ENCODE data around the gene BLVRB. TPM values are rescaled to one million over a fixed set of nuclear protein-coding genes. Genes with fewer than 3 reads are reported as not detected.
A peak's percentile ranks its signal among the peaks of the same experiment; 100 is the strongest.
"Not testable (repeated sequence)": the region's sequence is repeated elsewhere in the genome, so short reads cannot be mapped to it uniquely, and the experiment has no call there.

The BLVRB gene
- total RNA-seq, 2 experiments from 2014 or later = 4.3 to 5.2 TPM

DNA sequence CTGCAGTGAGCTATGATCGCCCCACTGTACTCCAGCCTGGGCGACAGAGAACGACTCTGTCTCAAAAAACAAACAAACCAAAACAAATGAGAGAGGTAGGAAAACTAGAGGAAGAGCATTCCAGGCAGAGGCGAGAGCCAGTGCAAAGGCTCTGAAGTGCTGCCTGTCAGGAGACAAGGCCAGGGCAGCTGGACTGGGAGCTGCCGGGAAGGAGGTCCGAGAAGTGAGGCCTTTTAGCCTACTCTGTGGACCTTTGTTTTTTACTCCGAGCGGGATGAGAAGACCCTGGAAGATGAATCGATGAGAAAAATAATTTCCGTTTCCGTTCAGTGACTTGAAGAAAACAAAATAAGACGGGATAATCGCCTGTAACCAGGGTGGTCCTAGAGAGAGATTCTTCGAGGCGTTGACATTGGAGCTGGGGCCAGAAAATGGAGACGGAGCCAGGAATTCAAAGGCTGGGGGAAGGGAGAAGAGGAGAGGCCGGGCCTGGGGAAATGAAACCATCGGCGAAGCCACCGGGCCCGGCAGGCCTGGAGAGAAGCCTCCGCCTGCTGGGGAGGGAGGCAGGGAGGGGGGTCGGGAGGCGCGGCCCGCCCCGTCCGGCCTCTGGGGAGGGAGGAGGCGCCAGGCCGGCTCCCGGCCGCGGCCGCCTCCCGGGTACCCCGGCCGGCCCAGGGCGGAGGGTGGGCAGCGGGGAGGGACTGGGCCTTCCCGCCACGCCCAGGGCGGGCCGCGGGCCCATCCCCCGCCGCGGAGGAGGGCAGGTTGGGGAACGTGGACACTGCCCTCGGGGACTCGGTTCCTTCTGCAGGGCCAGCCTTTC is 31.9 kb downstream of the BLVRB start:
- peak; percentile 88 for ATAC-seq (ENCODE audit: poor library complexity)
- intact Hi-C loops (cut with DNase I, micrococcal nuclease) = no loop called here

DNA sequence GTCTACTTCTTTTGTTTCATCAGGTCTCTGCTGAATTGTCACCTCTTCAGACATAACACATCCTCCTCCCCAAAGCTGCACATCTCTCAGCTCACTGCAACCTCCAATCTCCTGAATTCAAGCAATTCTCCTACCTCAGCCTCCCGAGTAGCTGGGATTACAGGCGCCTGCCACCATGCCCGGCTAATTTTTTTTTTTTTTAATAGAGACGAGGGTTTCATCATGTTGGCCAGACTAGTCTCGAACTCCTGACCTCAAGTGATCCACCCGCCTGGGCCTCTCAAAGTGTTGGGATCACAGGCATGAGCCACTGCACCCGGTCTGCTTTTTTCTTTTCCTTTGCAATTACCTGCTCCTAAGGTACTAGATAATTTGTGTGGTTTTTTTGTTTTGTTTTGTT is 32.8 kb downstream of the BLVRB start:
- ChIA-PET POLR2A (interaction anchor here (0.7 to 4.2 kb wide), 4 partner anchors 8 to 230 kb away, joined by 5 to 23 read pairs (median 10); partner anchors contain the start of gene SERTAD3), CTCF (interaction anchor here (1.4 kb wide), 1 partner anchor 12 kb away, joined by 6 read pairs; no protein-coding TSS in a partner anchor)
- H3K9me3 ChIP-seq (ENCODE audit: control insufficient read depth in 1 of 2, insufficient read depth in 1 of 2, low read length in 2 of 2); H3K27me3 ChIP-seq (ENCODE audit: control insufficient read depth in 1 of 2, insufficient read depth in 2 of 2, low read length in 2 of 2); intact Hi-C loops (cut with DNase I, micrococcal nuclease); DNase-seq; ATAC-seq (ENCODE audit: poor library complexity); H3K27ac ChIP-seq (ENCODE audit: low read depth in 1 of 2, low read length in 2 of 2); H3K36me3 Mint-ChIP-seq (ENCODE audit: low read depth); H3K27me3 Mint-ChIP-seq; H3K4me3 ChIP-seq (ENCODE audit: low read length); H3K9me3 Mint-ChIP-seq; H3K36me3 ChIP-seq (ENCODE audit: insufficient read depth, low read length): not testable (repeated sequence)
- Mint-ChIP-seq H3K27ac (peak overlapping the region; percentile 93), H3K4me3 (peak overlapping the region; percentile 95), H3K4me1 (ENCODE audit: low read depth) (peaks cover 14% of the 10 kb centered on the region)
- peaks cover 15% of the 10 kb centered on the region for H3K4me1 ChIP-seq (ENCODE audit: insufficient read depth, low read length)

More for the DNA sequence above, 31.9 kb downstream of the BLVRB start:
- Mint-ChIP-seq H3K27ac (peak overlapping the region; percentile 93), H3K4me1 (ENCODE audit: low read depth) (peaks cover 14% of the 10 kb centered on the region), H3K27me3 (no peaks in the 10 kb centered on the region), H3K9me3 (no peaks in the 10 kb centered on the region), H3K4me3 (peak overlapping the region; percentile 95), H3K36me3 (ENCODE audit: low read depth) (peaks cover 4% of the 10 kb centered on the region)
- peaks cover 15% of the 10 kb centered on the region for H3K4me1 ChIP-seq (ENCODE audit: insufficient read depth, low read length)
- DNase-seq = peak; percentile 22 to 78 (median 48)
- ChIA-PET POLR2A (interaction anchor here (1.1 to 4.2 kb wide), 5 partner anchors 7 to 32 kb away, joined by 3 to 23 read pairs (median 7); partner anchors contain the start of genes BLVRB, SERTAD1 and SERTAD3), CTCF (interaction anchor here (1.4 kb wide), 1 partner anchor 13 kb away, joined by 6 read pairs; no protein-coding TSS in a partner anchor)
- TF ChIP-seq, protein P1, sequence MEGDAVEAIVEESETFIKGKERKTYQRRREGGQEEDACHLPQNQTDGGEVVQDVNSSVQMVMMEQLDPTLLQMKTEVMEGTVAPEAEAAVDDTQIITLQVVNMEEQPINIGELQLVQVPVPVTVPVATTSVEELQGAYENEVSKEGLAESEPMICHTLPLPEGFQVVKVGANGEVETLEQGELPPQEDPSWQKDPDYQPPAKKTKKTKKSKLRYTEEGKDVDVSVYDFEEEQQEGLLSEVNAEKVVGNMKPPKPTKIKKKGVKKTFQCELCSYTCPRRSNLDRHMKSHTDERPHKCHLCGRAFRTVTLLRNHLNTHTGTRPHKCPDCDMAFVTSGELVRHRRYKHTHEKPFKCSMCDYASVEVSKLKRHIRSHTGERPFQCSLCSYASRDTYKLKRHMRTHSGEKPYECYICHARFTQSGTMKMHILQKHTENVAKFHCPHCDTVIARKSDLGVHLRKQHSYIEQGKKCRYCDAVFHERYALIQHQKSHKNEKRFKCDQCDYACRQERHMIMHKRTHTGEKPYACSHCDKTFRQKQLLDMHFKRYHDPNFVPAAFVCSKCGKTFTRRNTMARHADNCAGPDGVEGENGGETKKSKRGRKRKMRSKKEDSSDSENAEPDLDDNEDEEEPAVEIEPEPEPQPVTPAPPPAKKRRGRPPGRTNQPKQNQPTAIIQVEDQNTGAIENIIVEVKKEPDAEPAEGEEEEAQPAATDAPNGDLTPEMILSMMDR (IDR thresholded peaks at IDR 0.05) = no peak
- H3K27me3 ChIP-seq (ENCODE audit: control insufficient read depth in 1 of 2, insufficient read depth in 2 of 2, low read length in 2 of 2) = no peaks in the 10 kb centered on the region
- H3K9me3 ChIP-seq (ENCODE audit: control insufficient read depth in 1 of 2, insufficient read depth in 1 of 2, low read length in 2 of 2) = no peaks in the 10 kb centered on the region
- H3K27ac ChIP-seq (ENCODE audit: low read depth in 1 of 2, low read length in 2 of 2) = peak overlapping the region; percentile 56 to 58
- H3K4me3 ChIP-seq (ENCODE audit: low read length) = peak overlapping the region; percentile 50
- no peaks in the 10 kb centered on the region for H3K36me3 ChIP-seq (ENCODE audit: insufficient read depth, low read length)

DNA sequence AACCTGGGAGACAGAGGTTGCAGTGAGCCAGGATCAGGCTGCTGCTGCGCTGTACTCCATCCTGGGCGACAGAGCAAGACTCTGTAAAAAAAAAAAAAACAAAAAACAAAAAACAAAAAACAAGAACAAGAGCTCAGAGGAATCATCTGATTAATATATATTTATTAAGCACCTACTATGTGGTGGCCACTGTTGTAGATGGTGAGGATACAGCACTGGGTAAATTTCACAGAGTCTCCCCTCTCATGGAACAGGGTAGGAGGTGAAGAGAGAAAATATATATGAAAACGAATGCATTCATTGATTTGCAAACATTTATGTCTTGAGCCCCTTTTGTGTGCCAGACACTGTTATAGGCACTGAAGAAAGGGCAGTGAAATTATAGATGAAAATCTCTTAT is 33.8 kb downstream of the BLVRB start:
- H3K27ac Mint-ChIP-seq = no peak overlapping the region
- no peaks in the 10 kb centered on the region for H3K9me3 Mint-ChIP-seq
- intact Hi-C loops (cut with DNase I, micrococcal nuclease) = no loop called here
- peaks cover 4% of the 10 kb centered on the region for H3K36me3 Mint-ChIP-seq (ENCODE audit: low read depth)
- TF ChIP-seq, protein P1 (IDR thresholded peaks at IDR 0.05) = no peak
- POLR2A ChIA-PET = interaction anchor here (4.2 kb wide), 1 partner anchor 12 kb away, joined by 23 read pairs; the partner anchor contains the start of gene SERTAD3
- H3K4me1 ChIP-seq (ENCODE audit: insufficient read depth, low read length) = peaks cover 15% of the 10 kb centered on the region
- CTCF ChIA-PET = no interaction called here
- no peak for DNase-seq
- no peaks in the 10 kb centered on the region for H3K27me3 Mint-ChIP-seq
- ATAC-seq (ENCODE audit: poor library complexity) = no peak
- peaks cover 14% of the 10 kb centered on the region for H3K4me1 Mint-ChIP-seq (ENCODE audit: low read depth)
- H3K27me3 ChIP-seq (ENCODE audit: control insufficient read depth in 1 of 2, insufficient read depth in 2 of 2, low read length in 2 of 2) = no peaks in the 10 kb centered on the region
- no peaks in the 10 kb centered on the region for H3K9me3 ChIP-seq (ENCODE audit: control insufficient read depth in 1 of 2, insufficient read depth in 1 of 2, low read length in 2 of 2)
- no peaks in the 10 kb centered on the region for H3K36me3 ChIP-seq (ENCODE audit: insufficient read depth, low read length)
- no peak overlapping the region for H3K4me3 ChIP-seq (ENCODE audit: low read length)
- no peak overlapping the region for H3K4me3 Mint-ChIP-seq
- H3K27ac ChIP-seq (ENCODE audit: low read depth in 1 of 2, low read length in 2 of 2) = no peak overlapping the region

DNA sequence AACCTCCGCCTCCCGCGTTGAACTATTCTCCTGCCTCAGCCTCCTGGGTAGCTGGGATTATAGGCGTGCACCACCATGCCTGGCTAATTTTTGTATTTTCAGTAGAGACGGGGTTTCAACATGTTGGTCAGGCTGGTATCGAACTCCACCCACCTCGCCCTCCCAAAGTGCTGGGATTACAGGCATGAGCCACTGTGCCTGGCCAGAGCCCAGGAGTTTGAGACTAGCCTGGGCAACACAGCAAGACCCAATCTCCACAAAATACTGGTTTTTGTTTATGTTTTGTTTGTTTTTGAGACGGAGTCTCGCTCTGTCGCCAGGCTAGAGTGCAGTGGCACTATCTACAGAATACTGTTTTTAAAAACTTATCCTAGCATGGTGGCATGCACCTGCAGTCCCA is 35.3 kb downstream of the BLVRB start:
- H3K27ac ChIP-seq (ENCODE audit: low read depth in 1 of 2, low read length in 2 of 2); intact Hi-C loops (cut with DNase I, micrococcal nuclease); H3K36me3 ChIP-seq (ENCODE audit: insufficient read depth, low read length); H3K9me3 Mint-ChIP-seq; H3K36me3 Mint-ChIP-seq (ENCODE audit: low read depth); H3K4me3 Mint-ChIP-seq; H3K27me3 ChIP-seq (ENCODE audit: control insufficient read depth in 1 of 2, insufficient read depth in 2 of 2, low read length in 2 of 2); H3K4me3 ChIP-seq (ENCODE audit: low read length); ATAC-seq (ENCODE audit: poor library complexity); DNase-seq; H3K9me3 ChIP-seq (ENCODE audit: control insufficient read depth in 1 of 2, insufficient read depth in 1 of 2, low read length in 2 of 2); H3K27ac Mint-ChIP-seq; H3K27me3 Mint-ChIP-seq: not testable (repeated sequence)
- POLR2A ChIA-PET = interaction anchor here (0.7 to 4.2 kb wide), 2 partner anchors 13 to 15 kb away, joined by 3 to 23 read pairs; partner anchors contain the start of gene SERTAD3
- H3K4me1 ChIP-seq (ENCODE audit: insufficient read depth, low read length) = peaks cover 21% of the 10 kb centered on the region
- CTCF ChIA-PET = interaction anchor here (1.2 kb wide), 1 partner anchor 10 kb away, joined by 3 read pairs; no protein-coding TSS in a partner anchor
- H3K4me1 Mint-ChIP-seq (ENCODE audit: low read depth) = peaks cover 18% of the 10 kb centered on the region

DNA sequence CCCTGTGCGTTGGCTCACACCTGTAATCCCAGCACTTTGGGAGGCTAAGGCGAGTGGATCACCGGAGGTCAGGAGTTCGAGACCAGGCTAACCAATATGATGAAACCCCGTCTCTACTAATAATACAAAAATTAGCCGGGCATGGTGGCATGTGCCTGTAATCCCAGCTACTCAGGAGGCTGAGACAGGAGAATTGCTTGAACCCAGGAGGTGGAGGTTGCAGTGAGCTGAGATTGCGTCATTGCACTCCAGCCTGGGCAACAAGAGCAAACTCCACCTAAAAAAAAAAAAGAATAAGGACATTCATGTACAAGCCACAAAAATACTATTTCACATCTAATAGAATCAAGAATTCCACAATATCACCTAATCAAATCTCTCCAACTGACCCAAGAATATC is 37.3 kb downstream of the BLVRB start:
- H3K27ac Mint-ChIP-seq; H3K27me3 ChIP-seq (ENCODE audit: control insufficient read depth in 1 of 2, insufficient read depth in 2 of 2, low read length in 2 of 2); DNase-seq; H3K36me3 ChIP-seq (ENCODE audit: insufficient read depth, low read length); H3K9me3 Mint-ChIP-seq; H3K4me3 Mint-ChIP-seq; H3K27me3 Mint-ChIP-seq; POLR2A ChIA-PET; H3K9me3 ChIP-seq (ENCODE audit: control insufficient read depth in 1 of 2, insufficient read depth in 1 of 2, low read length in 2 of 2); CTCF ChIA-PET; H3K27ac ChIP-seq (ENCODE audit: low read depth in 1 of 2, low read length in 2 of 2); H3K4me3 ChIP-seq (ENCODE audit: low read length); ATAC-seq (ENCODE audit: poor library complexity): not testable (repeated sequence)
- intact Hi-C loops (cut with DNase I, micrococcal nuclease) = loop anchor here in 1 of 2 experiments (5.0 to 10.0 kb wide), 2 partner anchors 141 to 593 kb away; partner anchors contain the start of genes AKT2 and DYRK1B
- H3K4me1 ChIP-seq (ENCODE audit: insufficient read depth, low read length) = peaks cover 27% of the 10 kb centered on the region
- Mint-ChIP-seq H3K36me3 (ENCODE audit: low read depth) (peaks cover 16% of the 10 kb centered on the region), H3K4me1 (ENCODE audit: low read depth) (peaks cover 24% of the 10 kb centered on the region)

Measured in CD4-positive, alpha-beta T cell (primary cell).